HG03342 (cell line): Measurements from ENCODE around the gene RUFY4.
"Not testable (repeated sequence)": the region's sequence is repeated elsewhere in the genome, so short reads cannot be mapped to it uniquely, and the experiment has no call there.

ENCODE experiments used
- ATAC-seq: cut with Tn5 transposase; IDR thresholded peaks from one replicate; pipeline ENCODE4 v1.9.1; 2021; ENCODE audit warnings: mild to moderate bottlenecking, moderate library complexity; ENCODE audit not compliant: unreplicated experiment

RUFY4 gene

DNA sequence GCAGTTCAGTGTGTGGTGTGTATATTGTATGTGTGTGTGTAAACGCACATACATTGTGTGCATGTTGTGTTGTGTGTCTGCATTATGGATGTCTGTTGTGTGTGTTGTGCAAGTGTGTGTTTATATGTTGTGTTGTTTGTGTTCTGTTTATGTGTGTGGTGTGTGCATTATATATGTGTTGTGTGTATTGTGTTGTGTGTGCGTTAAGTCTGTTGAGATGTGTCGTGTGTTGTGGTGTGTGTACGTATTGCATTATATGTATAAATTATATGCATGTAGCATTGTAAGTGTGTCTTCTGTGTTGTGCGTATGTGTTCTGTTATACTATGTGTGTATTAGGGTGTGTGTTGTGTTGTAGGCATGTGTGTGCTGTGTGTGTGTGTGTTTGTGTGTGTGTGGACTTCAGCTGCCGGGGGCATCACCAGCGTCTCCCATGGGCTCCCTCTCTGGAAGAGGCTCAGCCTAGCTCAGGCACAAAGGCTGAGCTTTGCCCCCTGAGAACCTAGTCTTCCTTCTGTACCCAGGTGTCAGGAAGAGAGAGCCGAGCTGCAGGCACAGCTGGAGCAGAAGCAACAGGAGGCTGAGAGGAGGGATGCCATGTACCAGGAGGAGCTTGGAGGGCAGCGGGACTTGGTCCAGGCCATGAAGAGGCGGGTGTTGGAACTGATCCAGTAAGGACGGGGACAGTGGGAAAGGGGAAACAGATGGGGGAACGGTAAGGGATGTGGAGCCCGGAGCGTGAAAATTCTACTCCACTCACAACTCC, 13.7 kb downstream of the RUFY4 start:
- ATAC-seq = no peak

DNA sequence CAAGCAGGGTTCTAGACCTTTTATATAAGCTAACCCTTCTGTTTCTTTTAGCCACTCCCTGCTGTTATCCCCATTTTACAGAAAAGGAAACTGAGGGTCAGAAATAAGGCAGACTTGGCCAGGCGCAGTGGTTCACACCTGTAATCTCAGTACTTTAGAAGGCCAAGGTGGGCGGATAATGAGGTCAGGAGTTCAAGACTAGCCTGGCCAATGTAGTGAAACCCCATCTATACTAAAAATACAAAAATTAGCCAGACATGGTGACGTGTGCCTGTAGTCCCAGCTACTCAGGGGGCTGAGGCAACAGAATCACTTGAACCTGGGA, 14.3 kb downstream of the RUFY4 start:
- ATAC-seq = no peak

DNA sequence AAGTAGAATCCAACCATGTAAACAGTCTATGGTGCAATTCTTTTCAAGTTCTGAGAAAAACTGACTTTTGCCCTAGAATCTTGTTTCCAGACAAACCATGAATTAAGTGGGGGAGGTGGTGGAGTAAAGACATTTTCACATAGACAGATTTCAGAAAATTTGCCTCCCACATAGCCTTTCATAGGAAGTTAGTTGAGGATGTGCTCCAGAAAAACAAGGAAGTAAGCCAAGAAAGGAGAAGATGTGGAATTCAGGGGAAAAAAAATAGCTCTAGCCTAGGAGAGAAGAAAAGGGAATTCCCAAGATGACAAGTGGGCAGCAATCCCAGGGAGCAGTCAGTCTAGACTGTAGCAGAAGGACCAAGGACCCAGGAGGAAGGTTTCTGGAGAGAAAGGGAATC, 17.4 kb downstream of the RUFY4 start:
- ATAC-seq = no peak

DNA sequence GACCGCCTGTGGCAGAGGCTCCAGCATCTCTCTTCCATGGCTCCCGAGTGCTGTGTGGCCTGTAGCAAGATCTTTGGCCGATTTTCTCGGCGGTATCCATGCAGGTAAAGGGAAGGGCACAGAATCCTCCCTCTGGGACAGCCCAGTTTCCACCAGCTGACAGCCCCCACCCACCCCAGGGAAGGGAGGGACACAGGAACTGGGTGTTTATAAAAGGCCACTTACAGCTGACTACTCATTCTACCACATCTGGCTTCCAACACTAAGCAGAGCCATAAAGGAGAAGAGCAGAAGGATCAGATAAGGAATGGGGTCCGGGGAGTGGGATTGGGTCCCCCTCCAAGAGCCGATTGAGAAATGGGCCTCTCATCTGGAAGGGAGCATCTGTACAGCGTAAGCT, 20.2 kb downstream of the RUFY4 start:
- ATAC-seq = no peak

DNA sequence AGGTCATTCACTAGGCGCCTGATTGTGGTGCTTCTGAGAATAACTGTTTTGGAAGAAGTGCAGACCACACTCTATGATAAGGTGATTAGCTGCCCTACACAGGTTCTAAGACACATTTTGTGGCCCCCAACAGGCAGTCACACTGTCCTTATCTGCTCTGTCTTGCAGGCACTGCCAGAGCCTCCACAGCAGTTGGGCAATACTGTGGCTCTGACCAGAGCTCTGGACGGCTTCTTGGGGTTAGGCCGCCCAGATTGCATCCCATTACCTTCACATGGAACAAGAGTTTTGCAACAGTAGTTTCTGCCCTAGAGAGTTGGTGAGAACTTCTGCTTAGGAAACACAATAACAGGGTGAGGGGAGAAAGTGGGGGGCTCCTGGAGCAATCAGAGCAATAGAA, 22.7 kb downstream of the RUFY4 start:
- ATAC-seq = no peak

DNA sequence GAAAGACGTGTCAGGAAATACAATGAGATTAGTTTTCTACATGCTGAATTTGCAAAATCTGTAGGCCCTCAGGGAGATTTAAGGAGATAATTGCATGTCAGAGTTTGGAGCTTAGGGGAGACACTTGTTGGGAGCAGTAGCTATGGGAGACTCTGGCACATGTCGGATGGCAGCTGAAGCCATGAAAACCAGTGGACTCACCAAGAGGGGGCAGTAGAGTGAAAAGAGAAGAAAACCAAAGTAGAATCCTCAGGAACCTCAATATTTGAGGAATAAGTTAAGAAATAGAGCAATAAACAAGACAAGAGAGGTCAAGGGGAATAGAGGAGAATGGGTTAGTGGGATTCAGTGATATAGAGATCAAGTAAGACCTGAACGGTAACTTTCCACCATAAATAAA, 24.8 kb downstream of the RUFY4 start:
- no peak for ATAC-seq

DNA sequence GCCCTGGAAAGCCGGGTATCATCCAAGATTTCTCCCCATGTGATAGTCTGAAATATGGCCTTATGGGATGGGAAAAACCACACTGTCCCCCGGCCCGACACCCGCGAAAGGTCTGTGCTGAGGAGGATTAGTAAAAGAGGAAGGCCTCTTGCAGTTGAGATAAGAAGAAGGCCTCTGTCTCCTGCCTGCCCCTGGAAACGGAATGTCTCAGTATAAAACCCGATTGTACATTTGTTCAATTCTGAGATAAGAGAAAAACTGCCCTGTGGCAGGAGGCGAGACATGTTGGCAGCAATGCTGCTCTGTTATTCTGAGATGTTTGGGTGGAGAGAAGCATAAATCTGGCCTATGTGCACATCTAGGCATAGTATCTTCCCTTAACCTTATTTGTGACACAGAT, 26.8 kb downstream of the RUFY4 start:
- ATAC-seq = no peak

DNA sequence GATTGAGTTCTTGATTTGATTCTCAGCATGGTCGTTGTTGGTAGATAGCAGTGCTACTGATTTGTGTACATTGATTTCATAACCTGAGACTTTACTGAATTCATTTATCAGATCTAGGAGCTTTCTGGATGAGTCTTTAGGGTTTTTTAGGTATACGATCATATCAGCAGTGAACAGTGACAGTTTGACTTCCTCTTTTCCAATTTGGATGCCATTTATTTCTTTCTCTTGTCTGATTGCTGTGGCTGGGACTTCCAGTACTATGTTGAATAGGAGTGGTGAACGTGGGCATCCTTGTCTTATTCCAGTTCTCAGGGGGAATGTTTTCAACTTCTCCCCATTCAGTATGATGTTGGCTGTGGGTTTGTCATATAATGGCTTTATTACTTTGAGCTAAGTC, 28.9 kb downstream of the RUFY4 start:
- no peak for ATAC-seq

DNA sequence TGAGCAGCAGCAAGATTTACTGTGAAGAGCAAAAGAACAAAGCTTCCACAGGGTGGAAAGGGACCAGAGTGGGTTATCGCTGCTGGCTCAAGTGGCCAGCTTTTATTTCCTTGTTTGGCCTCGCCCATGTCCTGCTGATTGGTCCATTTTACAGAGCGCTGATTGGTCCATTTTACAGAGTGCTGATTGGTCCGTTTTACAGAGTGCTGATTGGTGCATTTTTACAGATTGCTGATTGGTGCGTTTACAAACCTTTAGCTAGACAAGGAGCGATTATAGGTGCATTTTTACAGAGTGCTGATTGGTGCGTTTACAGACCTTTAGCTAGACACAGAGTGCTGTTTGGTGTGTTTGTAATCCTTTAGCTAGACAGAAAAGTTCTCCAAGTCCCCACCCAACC, 39.8 kb downstream of the RUFY4 start:
- ATAC-seq = not testable (repeated sequence)

DNA sequence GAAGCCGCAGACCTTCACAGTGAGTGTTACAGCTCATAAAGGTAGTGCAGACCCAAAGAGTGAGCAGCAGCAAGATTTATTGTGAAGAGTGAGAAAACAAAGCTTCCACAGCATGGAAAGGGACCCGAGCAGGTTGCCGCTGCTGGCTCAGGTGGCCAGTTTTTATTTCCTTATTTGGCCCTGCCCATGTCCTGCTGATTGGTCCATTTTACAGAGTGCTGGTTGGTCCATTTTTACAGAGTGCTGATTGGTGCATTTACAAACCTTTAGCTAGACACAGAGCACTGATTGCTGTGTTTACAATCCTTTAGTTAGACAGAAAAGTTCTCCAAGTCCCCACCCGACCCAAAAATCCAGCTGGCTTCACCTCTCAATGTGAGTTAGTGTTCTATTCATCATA, 52.7 kb downstream of the RUFY4 start:
- ATAC-seq = not testable (repeated sequence)

DNA sequence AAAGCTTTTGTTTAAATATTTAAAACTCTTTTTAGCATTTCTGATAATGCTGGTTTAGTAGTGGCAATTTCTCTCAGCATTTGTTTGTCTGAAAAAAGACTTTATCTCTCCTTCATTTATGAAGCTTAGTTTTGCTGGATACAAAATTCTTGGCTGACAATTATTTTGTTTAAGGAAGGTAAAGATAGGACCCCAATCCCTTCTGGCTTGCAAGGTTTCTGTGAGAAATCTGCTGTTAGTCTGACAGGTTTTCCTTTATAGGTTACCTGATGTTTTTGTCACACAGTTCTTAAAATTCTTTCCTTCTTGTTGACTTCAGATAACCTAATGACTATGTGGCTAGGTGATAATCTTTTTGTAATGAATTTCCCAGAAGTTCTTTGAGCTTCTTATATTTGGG, 53.2 kb downstream of the RUFY4 start:
- not testable (repeated sequence) for ATAC-seq

DNA sequence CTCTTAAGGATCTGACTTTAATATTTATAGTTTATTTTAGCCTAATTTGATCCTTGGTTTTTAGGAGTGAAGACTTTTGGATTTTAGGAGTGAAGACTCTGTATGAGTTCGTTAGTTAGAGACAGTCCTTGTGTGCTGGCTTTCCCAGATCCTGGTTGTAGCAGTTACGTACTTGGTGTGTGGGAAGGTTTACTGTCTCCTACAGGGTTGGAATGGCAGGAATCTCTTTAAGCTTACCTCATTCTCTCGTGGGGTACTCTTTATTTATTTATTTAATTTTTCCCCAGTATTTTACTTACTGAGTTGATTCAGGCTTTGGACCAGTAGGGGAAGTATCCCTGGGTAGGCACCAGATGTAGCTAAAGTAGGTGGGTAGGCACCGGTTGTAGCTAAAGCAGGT, 54.9 kb downstream of the RUFY4 start:
- ATAC-seq = no peak

DNA sequence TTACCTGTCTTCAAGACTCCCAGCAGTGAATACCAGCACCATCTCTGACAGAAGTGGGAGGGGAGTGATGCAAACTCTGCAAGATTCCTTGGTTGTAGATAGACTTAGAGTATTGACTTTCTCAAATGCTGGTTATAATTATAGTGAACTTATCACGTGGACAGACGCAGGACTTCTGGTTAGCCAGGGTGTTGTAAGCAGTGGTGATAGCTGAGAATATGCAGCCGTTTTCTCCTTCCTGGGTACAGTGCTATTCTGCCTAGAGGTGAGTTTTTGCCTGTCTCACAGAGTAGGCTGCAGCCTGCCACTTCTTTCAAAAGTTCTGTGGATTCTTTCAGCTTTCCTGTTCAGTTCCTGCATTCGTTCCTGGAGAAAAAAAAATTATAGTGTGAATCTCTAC, 56.0 kb downstream of the RUFY4 start:
- no peak for ATAC-seq

DNA sequence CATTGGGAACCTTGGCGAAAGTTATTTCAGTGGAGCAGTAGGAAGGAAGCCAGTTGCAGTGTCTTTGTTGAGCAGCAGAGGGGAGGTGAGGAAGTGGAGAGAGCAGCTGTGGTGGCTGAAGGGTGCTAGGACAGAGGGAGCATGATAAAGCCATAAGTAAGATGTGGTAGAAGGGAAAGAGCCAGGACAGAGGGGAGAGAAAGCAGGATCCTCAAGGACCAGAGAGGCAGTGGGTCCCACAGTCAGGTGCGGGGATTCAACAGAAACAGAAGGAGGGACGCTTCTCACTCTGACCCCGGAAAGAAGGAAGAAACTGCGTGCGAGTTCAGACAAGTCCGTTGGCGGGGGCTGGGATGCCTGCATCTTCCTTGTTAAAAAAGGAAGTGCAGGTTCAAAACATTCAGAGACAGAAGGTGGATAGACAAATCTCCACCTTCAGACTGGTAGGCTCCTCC, 56.6 kb downstream of the RUFY4 start, which contains the start of gene CXCR2:
CXCR2 (plus strand) TSS at position 403 of the 455 bp plus-strand sequence. CDS start 8,774 bp downstream, outside the sequence.
- no peak for ATAC-seq

DNA sequence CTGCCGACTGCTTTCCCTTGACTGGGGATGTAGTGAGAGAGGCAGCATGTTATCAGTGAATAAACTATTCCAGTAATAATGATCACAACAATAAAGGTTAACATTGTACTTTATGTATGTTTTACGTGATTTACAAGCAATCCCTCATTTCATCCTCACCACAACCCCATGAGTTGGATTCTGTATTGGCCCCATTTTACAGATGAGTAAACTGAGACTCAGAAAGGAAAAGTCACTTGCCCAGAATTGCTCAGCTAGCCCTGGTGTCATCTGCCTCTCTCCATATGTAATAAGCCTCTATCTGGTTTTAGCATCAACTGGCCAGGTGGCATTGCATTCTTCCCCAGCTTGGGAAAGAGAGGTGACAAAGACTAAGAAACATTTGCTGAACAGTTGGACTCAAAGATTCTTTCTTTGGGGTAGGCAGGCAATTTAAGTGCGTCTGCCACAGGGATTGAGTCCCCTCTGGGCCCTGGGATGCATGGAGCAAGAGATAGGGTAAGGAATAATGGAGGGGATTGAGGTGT, 58.9 kb downstream of the RUFY4 start:
- ATAC-seq = no peak

DNA sequence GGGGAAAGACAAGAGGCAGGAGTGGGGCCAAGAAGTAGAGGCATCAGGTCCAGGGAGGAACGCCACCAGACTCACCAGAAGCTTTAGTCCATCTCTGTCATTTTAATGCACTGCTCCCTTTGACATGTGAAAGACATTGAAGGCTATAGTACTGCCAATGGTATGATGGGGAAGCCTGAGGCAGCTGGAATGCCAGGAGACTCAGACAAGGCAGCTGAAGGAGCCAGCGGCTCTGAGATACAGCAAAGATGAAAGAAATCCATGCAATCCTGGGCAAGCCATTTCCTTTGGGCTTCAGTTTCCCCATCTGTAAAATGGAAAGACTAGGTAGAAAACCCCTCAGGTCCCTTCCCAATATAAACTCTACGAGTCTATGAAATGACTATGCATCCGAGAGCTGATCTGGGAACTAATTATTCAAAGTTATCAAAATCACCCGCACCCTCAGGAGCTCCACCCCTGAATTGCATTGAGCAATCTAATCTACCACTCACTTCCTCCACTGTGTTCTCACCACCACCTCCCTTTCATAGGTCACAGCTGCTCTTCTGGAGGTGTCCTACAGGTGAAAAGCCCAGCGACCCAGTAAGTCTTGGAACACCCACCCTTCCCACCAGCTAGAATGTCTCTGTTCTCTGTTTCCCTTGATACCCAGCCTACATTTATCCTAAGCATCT, 59.9 kb downstream of the RUFY4 start:
- no peak for ATAC-seq

DNA sequence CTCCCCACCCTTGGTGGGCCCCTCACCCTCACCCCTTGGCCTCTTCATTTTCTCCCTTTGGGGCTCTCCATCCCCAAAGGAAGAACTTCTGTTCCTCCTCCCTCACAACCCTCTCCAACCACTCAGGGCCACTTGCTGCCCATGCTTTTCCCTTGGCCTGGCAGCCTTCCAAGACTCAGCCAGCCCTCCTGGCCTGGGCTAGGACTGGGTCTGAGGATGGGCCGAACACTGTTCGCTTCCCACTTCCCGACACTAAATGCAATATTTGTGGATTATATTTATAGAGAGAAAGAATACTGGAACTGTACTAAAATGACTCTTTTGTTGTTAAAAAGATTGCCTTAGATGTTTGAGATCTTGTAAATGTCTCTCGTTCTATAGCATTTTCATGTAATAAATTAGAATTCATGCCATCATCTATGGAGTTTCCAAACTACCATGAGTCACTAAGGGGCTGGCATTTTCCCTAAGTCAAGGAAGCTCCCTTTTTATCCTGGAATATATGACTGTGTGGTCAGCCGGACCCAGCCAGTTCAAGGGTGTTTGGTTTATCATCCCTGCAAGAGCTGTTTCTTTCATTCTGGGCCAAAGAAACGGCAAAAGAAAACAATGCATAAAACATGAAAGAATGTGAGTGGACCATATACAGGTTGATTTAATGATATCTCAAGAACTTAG, 60.5 kb downstream of the RUFY4 start:
- ATAC-seq = no peak

DNA sequence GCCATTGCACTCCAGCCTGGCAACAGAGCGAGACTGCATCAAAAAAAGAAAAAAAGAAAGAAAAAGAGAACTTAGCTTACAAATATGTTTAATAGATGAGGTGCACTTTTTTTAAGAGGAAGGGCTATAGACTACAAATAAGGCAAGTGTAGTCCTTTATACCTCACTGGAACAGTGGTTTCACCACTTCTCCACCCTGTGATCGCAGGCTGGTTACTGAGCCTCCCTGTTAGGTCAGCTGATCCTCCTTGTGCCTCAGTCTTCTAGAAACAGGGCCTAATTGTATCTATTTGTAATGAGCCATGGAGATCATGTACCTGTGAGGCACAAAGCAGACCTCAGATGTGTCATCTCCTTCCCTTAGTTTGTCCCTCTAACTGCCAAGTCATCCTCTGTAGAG, 61.3 kb downstream of the RUFY4 start:
- no peak for ATAC-seq

DNA sequence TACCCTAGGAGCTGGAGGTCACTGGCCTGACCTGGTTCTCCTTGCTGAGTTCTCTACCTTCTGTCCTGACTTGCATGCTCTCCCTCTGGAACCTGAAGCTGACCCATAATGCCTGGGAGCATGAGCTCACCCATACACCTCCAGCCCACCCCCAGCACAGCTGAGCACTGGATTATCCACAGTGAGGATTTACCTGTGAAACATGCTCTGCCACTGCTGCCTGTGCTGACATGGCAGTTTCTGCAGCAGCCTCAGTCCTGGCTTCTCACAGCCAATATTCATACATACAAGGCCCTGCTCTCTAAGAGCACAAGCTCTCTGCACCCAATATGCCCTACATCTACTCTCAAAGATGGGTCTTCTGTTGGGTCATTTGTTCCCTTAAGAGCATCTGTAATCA, 61.8 kb downstream of the RUFY4 start:
- ATAC-seq = no peak

DNA sequence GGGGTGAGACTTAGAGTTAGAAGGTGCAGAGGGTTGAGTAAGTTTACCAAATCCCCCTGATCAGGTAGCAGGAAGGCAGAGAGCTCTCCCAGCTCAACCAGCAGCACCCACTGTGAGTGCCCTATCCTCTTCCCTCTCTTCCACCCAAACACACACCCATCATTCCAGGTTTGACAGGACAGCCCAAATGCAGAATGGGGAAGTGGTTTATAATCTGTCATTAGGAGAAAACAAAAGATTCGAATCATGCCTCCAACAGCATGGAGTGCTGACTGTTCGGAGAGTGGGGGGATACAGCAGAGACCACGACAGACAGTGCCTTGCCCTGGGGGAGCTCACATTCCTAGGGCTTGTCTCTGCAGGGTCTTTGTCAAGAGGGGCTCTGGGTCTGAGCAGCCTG, 68.5 kb downstream of the RUFY4 start:
- no peak for ATAC-seq

DNA sequence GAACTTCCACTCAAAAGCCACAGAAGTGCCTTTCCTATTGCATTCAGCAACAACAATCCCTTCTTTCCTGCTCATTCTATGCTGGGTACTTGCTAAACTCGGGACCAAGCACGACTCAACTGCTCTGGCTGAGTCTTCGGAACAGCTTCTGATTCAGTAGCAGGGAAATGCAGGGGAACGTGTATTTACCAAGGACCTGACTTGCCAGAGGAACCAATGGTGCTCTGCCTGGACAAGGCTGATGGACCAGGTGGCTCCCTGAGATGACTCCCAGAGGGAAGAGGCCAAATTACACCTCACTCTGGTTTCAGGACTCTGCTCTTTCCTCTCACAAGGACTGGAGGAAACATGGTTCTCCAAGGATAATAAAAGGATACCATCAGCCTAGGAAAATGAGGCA, 69.0 kb downstream of the RUFY4 start:
- no peak for ATAC-seq
